ENCODE measurements around the gene FAM168A. TPM values are rescaled to one million over a fixed set of nuclear protein-coding genes. Genes with fewer than 3 reads are reported as not detected.

FAM168A gene, protein sequence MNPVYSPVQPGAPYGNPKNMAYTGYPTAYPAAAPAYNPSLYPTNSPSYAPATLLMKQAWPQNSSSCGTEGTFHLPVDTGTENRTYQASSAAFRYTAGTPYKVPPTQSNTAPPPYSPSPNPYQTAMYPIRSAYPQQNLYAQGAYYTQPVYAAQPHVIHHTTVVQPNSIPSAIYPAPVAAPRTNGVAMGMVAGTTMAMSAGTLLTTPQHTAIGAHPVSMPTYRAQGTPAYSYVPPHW
- 50.2 TPM for total RNA-seq

DNA sequence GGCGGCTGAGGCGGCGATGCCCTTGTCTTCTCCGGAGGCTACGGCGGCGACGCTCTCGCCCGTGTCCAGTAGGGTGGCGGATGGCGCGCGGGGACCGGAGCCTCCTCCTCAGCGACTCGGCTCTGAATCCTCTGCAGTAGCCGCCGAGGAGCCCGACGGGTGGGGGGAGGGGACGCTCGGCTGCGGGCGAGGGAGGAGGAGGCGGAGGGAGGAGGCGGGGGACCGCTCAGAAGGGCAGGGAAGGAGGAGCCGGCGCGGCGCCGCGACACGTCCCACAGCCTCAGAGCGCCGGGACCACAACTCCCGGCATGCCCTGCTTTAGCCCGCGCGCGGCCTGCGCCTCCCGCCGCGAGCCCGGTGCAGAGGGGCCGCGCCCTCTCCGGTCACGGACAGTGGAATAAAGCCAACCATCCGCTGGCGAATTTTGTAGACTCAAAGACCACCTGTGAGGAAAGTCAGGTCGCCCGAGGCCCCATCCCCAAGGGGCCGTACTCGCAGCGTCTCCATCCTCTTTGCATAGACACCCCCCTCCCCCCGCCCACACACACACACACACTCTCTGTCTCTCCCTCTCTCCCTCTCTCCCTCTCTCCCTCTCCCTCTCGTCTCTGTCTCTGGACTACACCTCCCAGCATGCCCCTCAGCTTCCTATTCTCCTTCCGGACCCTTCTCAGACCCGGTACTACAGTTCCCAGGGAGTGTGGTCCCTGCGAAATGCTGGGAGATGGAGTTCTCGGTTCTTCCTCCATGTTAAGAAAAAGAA, at the start of gene FAM168A:
Gene FAM168A (minus strand): TSS at position 157 of the 763 bp plus-strand sequence. CDS start 129,638 bp downstream, outside the sequence.
- peak; percentile 96 for DNase-seq (ENCODE audit: low spot score)

DNA sequence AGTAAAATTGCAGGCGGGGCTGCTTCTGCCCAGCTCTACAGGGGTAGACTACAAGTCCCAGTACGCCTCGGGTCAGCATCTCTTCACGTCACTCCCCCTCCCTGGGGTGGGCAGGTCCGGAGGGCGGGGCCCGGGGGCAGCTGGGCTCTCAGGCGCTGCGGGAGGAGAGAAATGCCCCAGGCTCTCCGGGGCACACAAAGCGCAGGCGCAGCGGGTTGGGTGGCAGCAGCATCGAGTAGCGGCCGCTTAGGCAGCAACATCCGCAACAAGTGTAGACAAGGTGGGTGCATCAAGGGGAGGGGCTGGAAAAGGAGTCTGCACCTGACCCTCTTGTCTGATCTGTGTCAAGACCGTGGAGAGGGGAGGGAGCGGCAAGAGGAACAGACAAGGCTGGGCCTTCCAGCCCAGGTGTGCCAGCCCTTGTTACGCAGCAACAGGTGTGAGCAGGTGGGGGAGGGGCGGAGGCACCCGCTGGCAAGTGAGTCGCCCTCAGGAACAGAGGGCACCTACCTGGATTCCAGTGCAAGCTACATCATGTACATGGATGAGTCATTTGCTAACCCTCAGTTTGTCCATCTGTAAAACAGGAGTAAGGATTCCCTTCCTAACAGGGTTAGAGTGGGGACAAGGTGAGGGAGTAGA, 49.7 kb upstream of the FAM168A start:
- peak; percentile 93 for DNase-seq (ENCODE audit: low spot score)

DNA sequence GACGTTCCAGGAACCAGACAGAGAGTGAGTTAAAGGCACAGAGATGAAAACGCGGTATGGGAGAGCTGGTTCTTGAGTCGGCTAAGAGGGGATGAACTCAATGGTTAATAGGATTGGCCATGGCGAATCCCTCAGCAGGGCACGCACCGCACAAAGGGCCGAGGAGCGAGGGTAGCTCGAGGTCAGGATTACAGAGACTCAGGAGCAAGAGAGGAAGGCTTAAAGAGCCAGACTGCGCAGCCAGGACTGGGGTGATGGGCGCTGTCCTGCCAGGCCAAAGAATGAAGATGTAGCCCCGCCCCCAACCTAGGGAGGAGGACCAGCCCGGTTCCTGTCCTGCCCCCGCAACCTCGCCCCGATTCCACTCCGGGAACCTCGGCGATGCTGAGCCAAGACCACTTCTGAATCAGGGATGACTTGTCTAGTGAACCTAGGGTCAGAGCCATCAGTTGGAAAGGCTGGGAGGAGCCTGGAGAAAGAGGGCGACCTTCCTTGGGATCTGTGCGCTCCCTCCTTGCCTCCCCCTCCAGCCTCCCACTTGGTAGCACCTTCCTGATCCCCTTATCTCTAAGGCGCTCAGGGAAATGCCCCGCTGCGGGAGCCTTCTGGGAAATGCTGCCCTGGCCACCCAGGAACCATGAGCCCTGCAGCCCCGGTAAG, 48.2 kb upstream of the FAM168A start, which contains the start of gene PLEKHB1:
Gene PLEKHB1 (plus strand): TSS at position 610 of the 660 bp plus-strand sequence. CDS start 28 bp downstream, at position 638.
- no peak for DNase-seq (ENCODE audit: low spot score)

DNA sequence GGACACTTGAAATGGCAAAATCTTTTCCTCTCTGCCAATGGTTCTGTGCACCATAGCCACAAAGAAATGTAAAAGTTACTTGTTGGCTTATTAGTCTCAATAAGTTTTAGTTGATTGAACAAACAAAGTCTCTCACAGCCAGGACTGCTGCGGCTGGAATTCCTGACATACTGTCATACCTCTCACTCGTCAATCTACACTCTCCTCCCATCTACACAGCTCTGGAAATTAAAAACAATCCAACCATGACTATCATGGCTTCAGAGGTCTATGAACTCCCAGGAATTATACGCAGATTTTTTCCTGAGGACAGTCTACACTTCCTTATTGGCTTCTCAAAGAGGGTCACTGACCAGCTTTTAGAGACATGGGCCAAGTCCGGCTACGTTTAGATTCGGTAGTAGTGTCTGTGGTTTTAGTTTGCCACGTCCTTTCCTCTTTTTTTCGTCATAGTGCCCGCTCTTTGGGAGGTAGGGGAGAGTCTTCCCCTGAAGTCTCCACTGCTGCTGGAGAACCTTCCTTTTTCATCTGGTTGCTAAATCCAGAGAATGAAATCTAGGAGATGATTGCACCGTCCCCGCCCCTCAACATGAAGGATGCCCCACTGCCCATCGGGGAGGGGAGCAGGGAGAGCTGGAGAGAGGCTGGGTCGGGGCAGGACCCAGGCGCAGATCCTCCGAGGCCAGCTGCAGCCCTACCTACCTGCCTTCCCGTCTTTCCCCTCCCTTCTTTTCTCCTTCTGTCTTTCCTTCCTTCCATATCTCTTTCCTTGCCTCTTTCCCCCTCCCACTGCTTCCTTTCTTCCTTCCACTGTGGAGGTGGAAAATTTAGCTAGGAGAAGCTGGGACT, 47.4 kb upstream of the FAM168A start:
- DNase-seq (ENCODE audit: low spot score): no peak

DNA sequence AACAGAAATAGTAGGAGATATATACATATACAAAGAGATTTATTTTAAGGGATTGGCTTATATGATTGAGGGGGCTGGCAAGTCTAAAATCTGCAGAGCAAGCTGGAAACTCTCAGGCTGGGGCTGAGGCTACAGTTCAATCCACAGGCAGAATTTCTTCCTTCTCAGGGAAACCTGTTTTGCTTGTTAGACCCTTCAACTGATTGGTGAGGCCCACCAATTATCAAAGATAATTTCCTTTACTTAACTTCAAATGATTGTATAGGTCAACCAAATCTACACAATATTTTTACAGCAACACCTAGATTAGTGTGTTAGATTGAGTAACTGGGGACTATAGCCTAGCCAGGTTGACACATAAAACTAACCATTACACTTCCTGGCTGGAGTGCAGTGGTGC, 43.8 kb upstream of the FAM168A start:
- DNase-seq (ENCODE audit: low spot score): no peak

DNA sequence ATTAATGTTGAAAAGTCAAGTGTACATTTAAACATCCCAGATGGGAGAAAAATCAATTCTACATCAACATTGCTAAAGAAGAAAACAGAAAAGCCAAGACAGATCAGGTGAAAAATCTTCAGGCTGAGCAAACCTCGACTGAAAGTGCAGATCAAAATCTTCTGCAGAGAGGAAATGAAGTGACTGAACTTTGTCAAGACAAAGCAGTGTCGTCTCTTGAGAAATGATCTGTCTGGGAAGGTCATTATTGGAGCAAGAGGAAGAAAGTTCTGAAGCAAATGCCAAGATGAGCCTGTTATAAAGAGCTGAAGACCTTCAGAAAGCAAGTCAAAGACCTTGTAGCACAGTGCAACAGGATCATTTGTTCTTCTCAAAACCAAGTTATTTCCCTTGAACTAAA, 42.7 kb upstream of the FAM168A start:
- no peak for DNase-seq (ENCODE audit: low spot score)

DNA sequence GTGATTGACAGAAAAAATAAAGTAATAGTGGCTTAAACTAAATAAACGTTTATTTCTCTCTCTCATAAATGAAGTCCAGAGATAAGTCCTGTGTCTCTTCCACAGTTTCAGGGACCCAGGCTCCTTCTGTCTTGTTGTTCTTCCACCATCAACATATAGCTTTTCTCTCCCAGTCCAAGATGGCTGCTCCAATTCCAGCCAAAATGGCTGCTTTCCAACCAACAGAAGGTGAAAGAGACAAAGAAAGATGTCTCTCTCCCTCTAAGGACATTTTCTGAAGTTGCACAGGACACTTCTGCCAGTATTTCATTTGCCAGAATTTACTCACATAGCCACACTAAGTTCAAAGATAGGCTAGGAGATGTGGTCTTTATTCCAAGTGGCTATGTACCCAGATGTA, 39.1 kb upstream of the FAM168A start:
- DNase-seq (ENCODE audit: low spot score): no peak

DNA sequence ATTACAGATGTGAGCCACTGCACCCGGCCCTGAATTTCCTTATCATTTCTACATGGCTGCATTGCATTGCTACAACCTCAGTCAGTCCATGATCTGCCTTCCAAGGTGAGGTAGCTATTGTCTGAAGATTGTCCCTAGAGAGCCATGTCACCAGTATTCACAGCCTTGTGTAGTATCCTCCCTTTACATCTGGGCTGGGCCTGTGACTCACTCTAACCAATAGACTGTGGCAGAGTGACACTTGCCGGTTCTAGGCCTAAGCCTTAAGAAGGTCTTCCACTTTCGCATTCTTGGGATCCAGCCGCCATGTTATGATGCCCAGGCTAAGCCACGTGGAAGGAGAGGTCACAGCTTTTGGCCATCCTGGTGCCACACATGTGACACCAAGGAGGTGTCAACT, 38.3 kb upstream of the FAM168A start:
- no peak for DNase-seq (ENCODE audit: low spot score)

DNA sequence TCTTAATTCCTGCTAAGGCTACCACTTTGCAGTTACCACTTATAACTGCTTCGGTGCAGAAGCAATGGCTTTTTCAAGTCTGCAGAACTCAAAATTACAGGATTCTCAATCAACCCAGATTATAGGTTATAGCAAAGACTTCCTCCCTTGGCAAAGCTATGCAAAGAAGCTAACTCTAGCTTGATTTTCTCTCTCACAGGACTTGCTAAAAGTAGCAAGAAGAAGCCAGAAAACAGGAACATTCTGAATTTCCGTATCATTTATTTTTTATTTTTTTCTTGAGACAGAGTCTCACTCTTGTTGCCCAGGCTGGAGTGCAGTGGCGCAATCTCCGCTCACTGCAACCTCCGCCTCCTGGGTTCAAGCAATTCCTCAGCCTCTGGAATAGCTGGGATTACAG, 37.8 kb upstream of the FAM168A start:
- DNase-seq (ENCODE audit: low spot score): no peak

DNA sequence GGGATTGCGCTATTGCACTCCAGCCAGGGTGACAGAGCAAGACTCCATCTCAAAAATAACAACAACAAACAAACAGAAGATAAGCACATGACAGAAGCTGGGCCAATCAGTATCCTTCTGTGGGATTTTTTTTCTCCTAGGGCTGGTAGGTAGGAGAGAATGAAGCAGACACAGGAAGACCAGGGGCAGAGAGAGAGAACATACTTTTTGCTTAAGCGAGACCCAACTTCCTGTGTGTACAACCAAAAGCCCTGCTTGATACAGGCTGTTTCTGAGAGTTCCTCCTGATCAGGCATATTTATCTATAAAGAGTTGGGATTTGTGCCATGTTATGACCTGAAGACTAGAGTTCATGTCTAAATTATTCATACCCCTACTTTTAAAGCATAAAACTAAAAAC, 36.1 kb upstream of the FAM168A start:
- DNase-seq (ENCODE audit: low spot score): no peak

DNA sequence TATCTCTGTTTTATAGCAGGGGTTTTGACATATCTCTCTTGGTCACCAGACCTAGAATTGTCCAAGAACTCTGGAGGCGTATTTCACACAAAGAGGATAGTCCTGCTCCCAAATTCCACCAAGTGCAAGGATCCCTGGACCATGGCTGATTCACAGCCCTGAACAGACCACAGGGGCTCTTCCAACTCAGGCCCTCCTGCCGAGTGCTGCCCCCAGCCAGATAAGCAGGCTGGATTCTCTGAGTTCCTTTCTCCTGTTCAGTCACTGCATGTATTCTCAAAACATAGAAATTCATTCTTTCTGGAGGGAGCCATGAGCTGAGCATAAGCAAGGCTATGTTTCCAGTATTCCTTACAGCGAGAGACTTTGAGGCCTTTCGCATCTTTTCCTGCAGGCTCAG, 35.1 kb upstream of the FAM168A start:
- no peak for DNase-seq (ENCODE audit: low spot score)

DNA sequence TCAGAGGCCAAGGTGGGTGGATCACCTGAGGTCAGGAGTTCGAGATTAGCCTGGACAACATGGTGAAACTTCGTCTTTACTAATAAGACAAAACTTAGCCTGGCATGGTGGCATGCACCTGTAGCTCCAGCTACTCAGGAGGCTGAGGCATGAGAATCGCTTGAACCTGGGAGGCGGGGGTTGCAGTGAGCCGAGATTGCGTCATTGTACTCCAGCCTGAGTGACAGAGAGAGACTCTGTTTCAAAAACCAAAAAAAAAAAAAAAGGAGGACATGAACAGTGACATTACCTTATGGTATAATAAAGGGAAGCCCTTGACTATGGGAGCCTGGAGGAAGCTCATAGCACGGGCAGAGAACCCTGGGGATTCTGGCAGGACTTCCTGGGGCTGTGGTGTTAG, 32.0 kb upstream of the FAM168A start:
- no peak for DNase-seq (ENCODE audit: low spot score)

DNA sequence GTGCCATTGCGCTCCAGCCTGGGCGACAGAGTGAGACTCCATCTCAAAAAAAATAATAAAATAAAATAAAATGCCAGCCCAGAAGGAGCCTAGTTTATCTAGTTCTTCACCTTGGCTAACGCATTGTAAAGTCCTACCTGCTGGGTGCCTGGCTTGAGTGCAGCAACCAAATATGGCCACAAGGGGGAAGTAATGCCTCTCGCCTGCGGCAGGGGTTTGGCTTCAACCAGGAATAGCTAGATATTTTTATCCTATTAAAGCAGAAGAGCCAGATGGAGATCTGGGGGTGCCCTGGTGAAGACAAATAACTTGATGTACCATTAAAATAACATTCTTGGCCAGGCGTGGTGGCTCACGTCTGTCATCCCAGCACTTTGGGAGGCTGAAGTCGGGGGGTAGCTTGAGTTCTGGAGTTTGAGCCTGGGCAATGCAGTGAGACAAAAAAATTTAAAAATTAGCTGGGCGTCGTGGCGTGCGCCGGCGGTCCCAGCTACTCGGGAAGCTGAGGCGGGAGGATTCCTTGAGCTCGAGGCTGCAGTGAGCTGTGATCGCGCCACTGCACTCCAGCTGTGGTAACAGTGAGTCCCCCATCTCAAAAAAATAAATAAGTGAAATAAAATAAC, 27.9 kb upstream of the FAM168A start:
- DNase-seq (ENCODE audit: low spot score): peak; percentile 81

DNA sequence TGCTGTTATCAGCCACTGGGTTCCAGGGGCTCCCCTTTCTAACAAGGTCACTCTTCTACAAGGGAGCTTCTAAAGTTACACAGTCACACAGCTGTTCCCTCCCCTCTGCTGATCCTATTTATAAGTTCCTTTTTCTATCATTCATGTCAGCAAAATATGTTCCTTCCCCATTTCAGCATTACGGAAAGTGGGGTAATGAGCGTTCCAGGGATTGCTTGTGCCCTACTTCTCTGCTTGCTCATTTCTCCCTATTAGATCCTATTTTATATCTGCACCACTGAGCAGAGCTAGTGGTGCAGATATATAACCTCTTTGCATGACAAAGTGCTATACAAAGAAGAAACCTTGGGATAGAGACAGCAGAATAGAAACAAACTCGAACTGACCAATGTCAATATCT, 25.8 kb upstream of the FAM168A start:
- no peak for DNase-seq (ENCODE audit: low spot score)

DNA sequence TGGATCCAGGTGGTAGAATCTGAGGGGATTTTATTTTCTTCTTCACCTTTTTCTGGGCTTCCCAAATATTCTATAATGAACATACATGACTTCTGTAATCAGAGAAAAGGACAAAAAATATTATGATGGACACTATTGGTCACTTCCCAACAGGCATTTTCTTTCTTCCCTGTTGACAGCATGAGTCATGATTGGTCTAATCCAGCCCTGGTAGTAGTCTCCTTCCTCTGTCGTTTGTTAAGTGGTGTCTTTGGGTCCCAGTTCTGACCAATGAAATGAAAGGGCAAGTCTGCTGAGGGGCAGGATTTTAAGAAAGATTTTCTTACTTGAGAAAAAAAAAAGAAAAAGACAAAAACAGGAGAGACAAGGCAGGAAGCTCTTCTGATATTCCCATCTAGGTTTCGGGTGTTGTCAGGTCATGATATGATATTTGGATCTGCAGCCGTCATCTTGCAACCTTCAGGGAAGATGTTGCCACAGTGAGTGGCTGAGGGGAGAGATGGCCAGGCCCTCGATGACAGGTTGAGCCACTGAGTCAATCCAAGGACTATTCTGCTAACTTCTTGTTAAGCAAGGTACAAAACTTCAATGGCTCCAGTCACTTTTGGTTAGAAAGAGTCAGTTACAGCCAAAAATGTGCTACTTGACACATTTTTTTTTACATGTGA, 25.1 kb upstream of the FAM168A start:
- no peak for DNase-seq (ENCODE audit: low spot score)

DNA sequence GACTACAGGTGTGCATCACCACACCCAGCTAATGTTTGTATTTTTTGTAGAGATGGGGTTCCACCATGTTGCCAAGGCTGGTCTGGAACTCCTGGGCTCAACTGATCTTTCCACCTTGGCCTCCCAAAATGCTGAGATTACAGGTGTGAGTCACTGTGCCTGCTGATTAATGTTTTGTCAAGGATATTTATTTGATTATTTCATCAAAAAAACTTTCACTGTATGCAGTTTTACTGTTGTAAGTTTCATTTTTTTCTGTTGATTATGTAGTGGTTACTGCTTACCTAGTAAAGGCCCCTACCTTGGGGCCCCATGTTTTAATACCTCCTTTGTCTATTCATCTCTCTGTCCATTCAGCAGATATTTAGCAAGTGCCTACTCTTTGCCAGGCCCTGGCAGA, 16.7 kb upstream of the FAM168A start:
- DNase-seq (ENCODE audit: low spot score): no peak

DNA sequence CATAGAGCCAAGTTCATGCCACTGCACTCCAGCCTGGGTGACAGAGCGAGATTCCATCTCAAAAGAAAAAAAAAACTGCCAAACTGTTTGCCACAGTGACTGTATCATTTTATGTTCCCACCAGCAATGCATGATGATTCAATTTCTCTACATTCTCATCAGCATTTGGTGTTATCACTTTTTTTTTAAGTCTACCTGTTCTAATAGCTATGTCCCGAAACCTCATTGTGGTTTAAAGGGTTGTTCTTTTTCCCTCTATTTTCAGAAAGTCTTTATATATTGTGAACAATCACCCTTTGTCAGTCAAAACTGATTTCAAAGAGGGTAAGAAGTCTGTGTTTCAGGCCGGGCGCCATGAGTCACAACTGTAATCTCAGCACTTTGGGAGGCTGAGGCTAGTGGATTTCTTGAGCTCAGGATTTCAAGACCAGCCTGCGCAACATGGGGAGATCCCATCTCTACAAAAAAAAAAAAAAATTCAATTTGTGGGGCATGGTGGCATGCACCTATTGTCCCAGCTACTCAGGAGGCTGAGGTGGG, 14.8 kb upstream of the FAM168A start:
- DNase-seq (ENCODE audit: low spot score): no peak

DNA sequence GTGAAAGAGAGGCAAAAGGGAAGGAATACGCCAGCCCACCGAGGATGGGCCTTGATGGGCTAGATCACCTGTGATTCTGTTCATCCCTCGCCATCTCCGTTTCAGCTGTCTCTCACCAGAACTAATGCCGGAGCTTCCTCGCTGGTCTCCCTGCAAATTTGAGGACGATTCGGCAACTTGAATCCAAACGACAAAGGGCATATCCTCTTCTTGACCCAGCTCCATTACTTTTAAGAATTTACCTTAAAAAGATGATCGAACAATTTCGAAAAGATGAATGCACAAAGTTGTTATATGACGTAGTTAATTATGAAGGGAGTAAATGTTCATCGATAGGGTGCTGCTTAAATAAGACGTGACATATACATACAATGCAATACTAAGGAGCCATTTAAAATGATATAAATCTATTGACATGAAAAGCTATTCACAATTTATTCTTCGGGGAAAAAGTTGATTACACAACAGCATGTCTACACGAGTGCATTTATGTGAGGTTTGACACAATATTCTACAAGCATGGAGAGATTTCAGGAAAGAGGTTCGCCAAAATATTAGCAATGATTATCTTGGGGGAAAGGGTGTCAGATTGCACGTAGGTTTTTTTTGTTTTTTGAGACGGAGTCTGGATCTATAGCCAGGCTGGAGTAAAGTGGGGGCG, 937 bp upstream of the FAM168A start:
- no peak for DNase-seq (ENCODE audit: low spot score)

DNA sequence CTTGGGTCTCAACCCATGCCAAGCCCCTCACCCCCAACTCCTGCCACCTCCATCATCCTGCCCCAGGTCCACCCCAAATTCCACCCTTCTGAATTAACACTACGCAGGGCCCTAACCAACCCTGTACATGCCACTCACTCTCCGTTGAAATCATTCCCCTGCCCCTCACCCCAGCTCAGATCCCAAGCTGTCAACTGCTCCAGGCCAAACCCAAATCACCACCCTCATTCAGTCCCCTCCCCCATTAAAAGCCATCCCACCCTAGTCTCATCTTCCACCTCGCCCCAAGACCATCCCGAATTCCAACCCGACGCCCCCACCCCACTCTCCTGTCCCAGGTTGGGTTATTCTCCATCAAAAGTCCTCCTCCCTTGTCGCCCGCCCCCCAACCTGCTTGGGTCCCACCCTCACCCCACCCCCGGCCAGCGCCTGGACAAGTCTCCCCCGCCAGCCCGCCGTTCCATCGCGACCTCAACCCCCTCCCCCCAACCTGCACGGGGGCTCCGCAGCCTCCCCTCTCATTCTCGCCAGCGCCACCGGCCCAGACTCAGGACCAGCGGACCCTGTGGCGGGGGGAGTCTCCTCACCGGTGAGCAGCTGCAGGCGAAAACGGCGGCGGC, 466 bp downstream of the FAM168A start:
- no peak for DNase-seq (ENCODE audit: low spot score)

All from mucosa of gallbladder (tissue), 1 donor.